ENCODE measurements around the gene LRFN3.

DNA sequence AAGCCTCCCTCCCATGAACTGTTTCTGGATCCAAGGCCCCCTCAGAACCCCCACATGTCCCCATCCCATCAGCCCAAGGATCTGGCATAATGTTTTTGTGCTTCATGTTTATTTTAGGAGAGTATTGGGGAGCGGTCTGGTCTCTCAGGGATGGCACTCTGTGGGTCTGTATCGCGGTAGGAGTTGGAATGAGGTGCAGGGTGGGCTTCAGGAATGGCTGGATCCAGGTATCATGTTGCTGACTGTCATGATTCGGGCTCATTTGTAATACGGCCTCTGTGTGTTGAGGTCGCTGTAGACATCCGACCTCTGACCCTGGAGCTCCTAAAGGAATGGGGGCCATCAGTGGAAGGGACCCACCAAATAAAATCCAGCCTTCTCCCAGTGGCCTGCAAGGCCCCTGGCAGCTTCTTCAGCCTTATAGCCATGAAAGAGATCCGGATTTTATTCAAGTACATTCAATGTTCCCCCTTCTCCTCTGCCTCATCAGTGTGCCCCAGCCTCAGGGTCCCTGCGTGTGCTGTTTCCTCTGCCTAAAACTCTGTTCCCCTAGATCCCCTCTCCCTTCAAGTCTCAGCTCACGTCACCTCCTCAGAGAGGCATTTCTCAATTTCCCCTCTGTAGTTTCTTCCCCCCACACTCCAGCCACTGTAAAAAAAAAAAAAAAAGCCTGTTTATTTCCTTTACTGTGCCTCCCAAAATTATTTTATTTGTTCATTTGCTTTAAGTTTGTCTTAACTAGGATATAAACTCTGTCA, 31.7 kb upstream of the LRFN3 start:
- TF ChIP-seq, protein P1, sequence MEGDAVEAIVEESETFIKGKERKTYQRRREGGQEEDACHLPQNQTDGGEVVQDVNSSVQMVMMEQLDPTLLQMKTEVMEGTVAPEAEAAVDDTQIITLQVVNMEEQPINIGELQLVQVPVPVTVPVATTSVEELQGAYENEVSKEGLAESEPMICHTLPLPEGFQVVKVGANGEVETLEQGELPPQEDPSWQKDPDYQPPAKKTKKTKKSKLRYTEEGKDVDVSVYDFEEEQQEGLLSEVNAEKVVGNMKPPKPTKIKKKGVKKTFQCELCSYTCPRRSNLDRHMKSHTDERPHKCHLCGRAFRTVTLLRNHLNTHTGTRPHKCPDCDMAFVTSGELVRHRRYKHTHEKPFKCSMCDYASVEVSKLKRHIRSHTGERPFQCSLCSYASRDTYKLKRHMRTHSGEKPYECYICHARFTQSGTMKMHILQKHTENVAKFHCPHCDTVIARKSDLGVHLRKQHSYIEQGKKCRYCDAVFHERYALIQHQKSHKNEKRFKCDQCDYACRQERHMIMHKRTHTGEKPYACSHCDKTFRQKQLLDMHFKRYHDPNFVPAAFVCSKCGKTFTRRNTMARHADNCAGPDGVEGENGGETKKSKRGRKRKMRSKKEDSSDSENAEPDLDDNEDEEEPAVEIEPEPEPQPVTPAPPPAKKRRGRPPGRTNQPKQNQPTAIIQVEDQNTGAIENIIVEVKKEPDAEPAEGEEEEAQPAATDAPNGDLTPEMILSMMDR (IDR thresholded peaks at IDR 0.05; ENCODE audit: borderline replicate concordance, extremely low read depth, low read length, poor library complexity, severe bottlenecking): no peak
- TF ChIP-seq EZH2 (IDR thresholded peaks at IDR 0.05; ENCODE audit: borderline replicate concordance, low read depth, low read length, severe bottlenecking): no peak

Measured in DND-41 (cell line).